H1 (cell line): Measurements from ENCODE around the gene SAMD14. TPM values are rescaled to one million over a fixed set of nuclear protein-coding genes. Genes with fewer than 3 reads are reported as not detected.
A peak's percentile ranks its signal among the peaks of the same experiment; 100 is the strongest.

Experiments
- CTCF ChIA-PET: fragments of 300-600 bp; sonication (Branson Sonifier 250); formaldehyde crosslinking; loops from one replicate; lab custom pipeline; 2021; ENCODE audit not compliant: partially characterized antibody; lab: Charles Lee
- POLR2A ChIA-PET: fragments of 300-600 bp; sonication (Branson Sonifier 250); formaldehyde crosslinking; loops from one replicate; lab custom pipeline; 2021; ENCODE audit warnings: inconsistent platforms; ENCODE audit not compliant: partially characterized antibody; lab: Charles Lee
- DNase-seq, 2 experiments: peaks; one replicate each; pipeline versions ENCODE4 v3.0.0 to v3.0.0-alpha.2; 2010 to 2022; ENCODE audit warnings: low spot score in 2 of 2, low read depth in 1 of 2, mixed read lengths in 1 of 2
- FAIRE-seq: peaks from 2 replicates; lab custom pipeline; 2011; peaks lifted over from hg19 to GRCh38; lab: Jason Lieb, UNC
- H2AFZ ChIP-seq: 2 replicates; pipeline ENCODE4 v1.8.1; 2012; ENCODE audit warnings: low read length, inconsistent platforms
- H2AK5ac ChIP-seq: 2 replicates; pipeline ENCODE4 v1.6.1; 2013; ENCODE audit warnings: low read depth, low read length
- H2BK120ac ChIP-seq: replicated peaks from 2 replicates; pipeline ENCODE3; 2013; ENCODE audit warnings: low read depth, low read length, inconsistent platforms
- H2BK12ac ChIP-seq: 2 replicates; pipeline ENCODE4 v1.6.1; 2013; ENCODE audit warnings: low read depth, low read length
- H2BK15ac ChIP-seq: 2 replicates; pipeline ENCODE4 v1.6.1; 2013; ENCODE audit warnings: low read length
- H2BK20ac ChIP-seq: 2 replicates; pipeline ENCODE4 v1.6.1; 2013; ENCODE audit warnings: low read length
- H2BK5ac ChIP-seq: 2 replicates; pipeline ENCODE4 v1.6.1; 2013; ENCODE audit warnings: low read depth, low read length
- H3K14ac ChIP-seq: 2 replicates; pipeline ENCODE4 v1.6.1; 2013; ENCODE audit warnings: inconsistent platforms; ENCODE audit not compliant: insufficient read length
- H3K18ac ChIP-seq: 2 replicates; pipeline ENCODE4 v1.6.1; 2013; ENCODE audit warnings: low read length; ENCODE audit errors: extremely low read depth
- H3K23ac ChIP-seq: 2 replicates; pipeline ENCODE4 v1.6.1; 2013; ENCODE audit warnings: inconsistent platforms; ENCODE audit not compliant: insufficient read length
- H3K23me2 ChIP-seq: 2 replicates; pipeline ENCODE4 v1.6.1; 2013; ENCODE audit warnings: low read depth, low read length
- H3K27ac ChIP-seq: 2 replicates; pipeline ENCODE4 v1.6.1; 2011; ENCODE audit warnings: low read depth, low read length, inconsistent platforms
- H3K27me3 ChIP-seq, 4 experiments: replicated peaks in 1 of 4; 1 replicate in 1 of 4; 2 replicates in 3 of 4; pipeline versions ENCODE4 v1.6.1 to v1.8.1; 2011 to 2013; ENCODE audit warnings: low read length in 3 of 4, mild to moderate bottlenecking in 3 of 4, inconsistent platforms in 2 of 4, mixed read lengths in 2 of 4, moderate library complexity in 1 of 4; ENCODE audit not compliant: control insufficient read depth in 3 of 4, insufficient read depth in 3 of 4; ENCODE audit errors: extremely low read depth in 1 of 4
- H3K36me3 ChIP-seq, 4 experiments: 2 replicates each; pipeline versions ENCODE4 v1.6.1 to v1.8.1; 2011 to 2013; ENCODE audit warnings: mild to moderate bottlenecking in 4 of 4, low read length in 3 of 4, moderate library complexity in 2 of 4, control low read depth in 1 of 4, inconsistent platforms in 1 of 4; ENCODE audit not compliant: insufficient read depth in 4 of 4, control insufficient read depth in 2 of 4
- H3K4ac ChIP-seq: replicated peaks from 2 replicates; pipeline ENCODE3; 2013; ENCODE audit warnings: low read length, low read depth, mixed read lengths, inconsistent platforms; ENCODE audit not compliant: insufficient read length
- H3K4me1 ChIP-seq, 4 experiments: replicated peaks in 1 of 4; 1 replicate in 1 of 4; 2 replicates in 3 of 4; pipeline versions ENCODE4 v1.6.1 to v1.8.1; 2011 to 2013; ENCODE audit warnings: low read length in 3 of 4, inconsistent platforms in 2 of 4, mixed read lengths in 1 of 4; ENCODE audit not compliant: insufficient read depth in 4 of 4, control insufficient read depth in 3 of 4
- H3K4me2 ChIP-seq, 2 experiments: 2 replicates each; pipeline versions ENCODE4 v1.6.1 to v1.8.1; 2011 to 2013; ENCODE audit warnings: low read depth in 2 of 2, low read length in 2 of 2, control low read depth in 1 of 2, inconsistent platforms in 1 of 2, mild to moderate bottlenecking in 1 of 2; ENCODE audit not compliant: insufficient read depth in 1 of 2
- H3K4me3 ChIP-seq, 4 experiments: fragments of 200-600, 300-600 bp in 1 of 4; sonication (generic), shearing (Covaris generic), sonication (Bioruptor Twin) in 1 of 4; 2 replicates each; pipeline versions ENCODE4 v1.5.1 to v1.8.1; 2011 to 2016; ENCODE audit warnings: low read length in 4 of 4, low read depth in 3 of 4, control low read depth in 2 of 4, inconsistent platforms in 2 of 4, mild to moderate bottlenecking in 2 of 4, mixed read lengths in 1 of 4, moderate library complexity in 1 of 4; ENCODE audit not compliant: insufficient read depth in 2 of 4; ENCODE audit errors: extremely low read depth in 1 of 4
- H3K56ac ChIP-seq: replicated peaks from 2 replicates; pipeline ENCODE3; 2013; ENCODE audit warnings: low read depth, mild to moderate bottlenecking, mixed read lengths, low read length, inconsistent platforms; ENCODE audit not compliant: insufficient read length
- H3K79me1 ChIP-seq: 2 replicates; pipeline ENCODE4 v1.6.1; 2013; ENCODE audit warnings: low read depth, low read length, control low read depth
- H3K79me2 ChIP-seq, 2 experiments: 2 replicates each; pipeline versions ENCODE4 v1.6.1 to v1.8.1; 2012 to 2013; ENCODE audit warnings: low read length in 2 of 2, mild to moderate bottlenecking in 2 of 2, inconsistent platforms in 1 of 2; ENCODE audit not compliant: insufficient read depth in 2 of 2, control insufficient read depth in 1 of 2
- H3K9ac ChIP-seq, 4 experiments: replicated peaks in 1 of 4; 1 replicate in 1 of 4; 2 replicates in 3 of 4; pipeline versions ENCODE4 v1.6.1 to v1.8.1; 2011 to 2013; ENCODE audit warnings: low read depth in 3 of 4, low read length in 3 of 4, control low read depth in 2 of 4, mild to moderate bottlenecking in 2 of 4, moderate library complexity in 2 of 4, inconsistent platforms in 1 of 4; ENCODE audit errors: extremely low read depth in 1 of 4
- H3K9me3 ChIP-seq, 2 experiments: 2 replicates each; pipeline versions ENCODE4 v1.6.1 to v1.8.1; 2012 to 2013; ENCODE audit warnings: mild to moderate bottlenecking in 2 of 2, moderate library complexity in 2 of 2, control low read depth in 1 of 2, inconsistent platforms in 1 of 2, low read depth in 1 of 2, low read length in 1 of 2, mixed read lengths in 1 of 2; ENCODE audit not compliant: insufficient read depth in 2 of 2
- H4K20me1 ChIP-seq, 2 experiments: replicated peaks in 1 of 2; 2 replicates each; pipeline versions ENCODE3 to v1.8.1; 2011 to 2013; ENCODE audit warnings: inconsistent platforms in 2 of 2, low read length in 2 of 2, mild to moderate bottlenecking in 1 of 2; ENCODE audit not compliant: insufficient read depth in 2 of 2, control insufficient read depth in 1 of 2
- H4K5ac ChIP-seq: 2 replicates; pipeline ENCODE4 v1.6.1; 2013; ENCODE audit warnings: low read length, low read depth, mixed read lengths, inconsistent platforms; ENCODE audit not compliant: insufficient read length
- H4K8ac ChIP-seq: 2 replicates; pipeline ENCODE4 v1.8.0; 2013; ENCODE audit warnings: mild to moderate bottlenecking, moderate library complexity, low read length, inconsistent platforms; ENCODE audit not compliant: insufficient read depth; ENCODE audit errors: extremely low read depth
- H4K91ac ChIP-seq: replicated peaks from 2 replicates; pipeline ENCODE3; 2013; ENCODE audit warnings: low read length, mixed read lengths, inconsistent platforms; ENCODE audit not compliant: insufficient read length
- CTCF ChIP-seq, 3 experiments: IDR thresholded peaks; 1 replicate in 2 of 3; 2 replicates in 1 of 3; pipeline versions ENCODE4 v1.5.1 to v1.6.1; 2011; ENCODE audit warnings: low read length in 3 of 3, mild to moderate bottlenecking in 3 of 3, inconsistent platforms in 2 of 3, low read depth in 1 of 3, moderate library complexity in 1 of 3; ENCODE audit not compliant: insufficient read depth in 1 of 3; ENCODE audit errors: control extremely low read depth in 1 of 3
- SRF ChIP-seq: IDR thresholded peaks from 2 replicates; pipeline ENCODE4 v1.6.1; 2011; ENCODE audit warnings: mild to moderate bottlenecking, low read depth, low read length, moderate library complexity
- TCF12 ChIP-seq: IDR thresholded peaks from 2 replicates; pipeline ENCODE4 v1.6.1; 2011; ENCODE audit warnings: low read depth, mild to moderate bottlenecking, low read length
- whole genome bisulfite sequencing, 2 experiments: shearing (Covaris generic) in 1 of 2; methylation state at CpG; one replicate each; pipeline versions ENCODE4 v1.1.6 to v1.1.7; 2013 to 2015; ENCODE audit warnings: low lambda C conversion rate in 2 of 2, mixed read lengths in 2 of 2, inconsistent platforms in 1 of 2, low coverage in 1 of 2, missing lambda C conversion rate in 1 of 2; ENCODE audit not compliant: insufficient replicate concordance in 2 of 2, insufficient coverage in 1 of 2, insufficient read length in 1 of 2; ENCODE audit errors: extremely low coverage in 1 of 2, missing lambda C conversion rate in 1 of 2; 5-methylcytosine and 5-hydroxymethylcytosine counted together
- polyA plus RNA-seq, 7 experiments: library from polyadenylated mRNA; depleted of rRNA in 3 of 7; stranded (reverse) in 5 of 7; unstranded in 2 of 7; fragments of >200 nt in 5 of 7; fragments of 200-250 nt in 2 of 7; gene quantifications; 1 replicate in 5 of 7; 2 replicates in 1 of 7; 4 replicates in 1 of 7; pipeline versions ENCODE4 v1.2.1 to v1.2.3, GENCODE V29; 2011 to 2013; ENCODE audit warnings: missing spikeins in 2 of 7, mixed read lengths in 2 of 7
- total RNA-seq: library from RNA; stranded (reverse); fragmentation: NEBNext Ultra II Directional; extraction: Animal tissue kit (Norgen Biotek cat#: 25700); gene quantifications from 2 replicates; pipeline ENCODE4 v1.2.1, GENCODE V29; 2021

The SAMD14 gene
- total and polyA plus RNA-seq, 2 of the 8 experiments (the other 6 are each of a cell fraction or from before 2014, with no cell fraction given): 5.7 to 5.8 TPM

GRCh38 chr17:50111673-50112655 is 18.0 kb downstream of the SAMD14 start:
- H3K4me1 ChIP-seq: peaks cover 6 to 11% (median 9%) of the 10 kb centered on the region in 4 experiments; a peak in 6 of 7 replicates
- H4K20me1 ChIP-seq: peaks cover 0 to 2% of the 10 kb centered on the region in 2 experiments
- H4K91ac ChIP-seq: no peak overlapping the region
- no peaks in the 10 kb centered on the region for H3K79me2 ChIP-seq
- H4K8ac ChIP-seq: no peak overlapping the region
- no peak overlapping the region for H3K14ac ChIP-seq
- no peak for FAIRE-seq
- H2BK5ac ChIP-seq: 0 out of 2 replicates have a peak overlapping the region, but pooled peaks have one; percentile 5
- H3K23ac ChIP-seq: no peak overlapping the region
- no peak overlapping the region for H2BK120ac ChIP-seq
- H3K27ac ChIP-seq: 0 out of 2 replicates have a peak overlapping the region, but pooled peaks have one; percentile 5
- CTCF ChIA-PET: interaction anchor here (0.6 to 23.0 kb wide), 20 partner anchors 11 to 329 kb away, joined by 3 to 412 read pairs (median 4); partner anchors contain the start of genes DLX3, PDK2 and PPP1R9B
- no peak overlapping the region for H3K18ac ChIP-seq
- H3K4me3 ChIP-seq: no peak overlapping the region
- no peak overlapping the region for H2AFZ ChIP-seq
- no peaks in the 10 kb centered on the region for H3K9me3 ChIP-seq
- DNase-seq: peak in 1 of 2 experiments; percentile 55
- H3K9ac ChIP-seq: no peak overlapping the region
- H2BK20ac ChIP-seq: no peak overlapping the region
- no peaks in the 10 kb centered on the region; a peak in 2 of 8 replicates for H3K36me3 ChIP-seq
- no peak overlapping the region for H3K4me2 ChIP-seq
- no peak overlapping the region for H2BK12ac ChIP-seq
- no peaks in the 10 kb centered on the region; a peak in 1 of 7 replicates for H3K27me3 ChIP-seq
- WGBS, 2 experiments: 78% methylated on average over 14 of the region's 14 CpGs; no CpG with 5 or more reads in 1 of the 2 experiments
- H3K56ac ChIP-seq: no peak overlapping the region
- H3K4ac ChIP-seq: no peak overlapping the region
- H4K5ac ChIP-seq: no peak overlapping the region
- peaks cover under 1% of the 10 kb centered on the region; the same call in 1 of the 2 replicates for H3K23me2 ChIP-seq
- H2AK5ac ChIP-seq: peak overlapping the region; percentile 29; the same call in 1 of the 2 replicates
- no peaks in the 10 kb centered on the region for H3K79me1 ChIP-seq
- 0 out of 2 replicates have a peak overlapping the region, but pooled peaks have one; percentile 46 for H2BK15ac ChIP-seq
- TF ChIP-seq SRF: peak; percentile 53; the same call in 1 of the 2 replicates
- no peak for TF ChIP-seq TCF12
- TF ChIP-seq CTCF (IDR thresholded peaks at IDR 0.05; ENCODE audit: control extremely low read depth in 1 of 3, insufficient read depth in 1 of 3, low read depth in 1 of 3, low read length in 3 of 3): peak in 1 of 3 experiments; percentile 24; a peak in 1 of 4 replicates
- TF ChIP-seq, all 59 proteins: peak for 2
- POLR2A ChIA-PET: interaction anchor here (0.6 to 1.6 kb wide), 7 partner anchors 8 to 29 kb away, joined by 3 to 8 read pairs (median 3); no protein-coding TSS in a partner anchor
